Astrocyte (in vitro differentiated cells and primary cell): Measurements from ENCODE around the gene KCNK5. TPM values are rescaled to one million over a fixed set of nuclear protein-coding genes. Genes with fewer than 3 reads are reported as not detected.

Source experiments
- DNase-seq: peaks from one replicate; pipeline ENCODE4 v3.0.0-alpha.2; 2010; ENCODE audit warnings: low read depth
- FAIRE-seq: peaks from 2 replicates; lab custom pipeline; 2011; peaks lifted over from hg19 to GRCh38; lab: Jason Lieb, UNC
- H2AFZ ChIP-seq: 2 replicates; pipeline ENCODE4 v1.6.0; 2012; ENCODE audit warnings: low read depth, low read length, inconsistent platforms
- H3K27ac ChIP-seq: 2 replicates; pipeline ENCODE4 v1.5.1; 2011; ENCODE audit warnings: low read depth, low read length, inconsistent platforms
- H3K27me3 ChIP-seq: 2 replicates; pipeline ENCODE4 v1.6.0; 2011; ENCODE audit warnings: low read length, inconsistent platforms; ENCODE audit not compliant: insufficient read depth
- H3K36me3 ChIP-seq: 2 replicates; pipeline ENCODE4 v1.5.1; 2011; ENCODE audit warnings: low read length, inconsistent platforms; ENCODE audit not compliant: insufficient read depth
- H3K4me1 ChIP-seq: 2 replicates; pipeline ENCODE4 v1.5.1; 2011; ENCODE audit warnings: low read length, inconsistent platforms; ENCODE audit not compliant: insufficient read depth
- H3K4me2 ChIP-seq: 2 replicates; pipeline ENCODE4 v1.6.0; 2012; ENCODE audit warnings: low read length, inconsistent platforms
- H3K4me3 ChIP-seq: 2 replicates; pipeline ENCODE4 v1.5.1; 2011; ENCODE audit warnings: low read depth, mild to moderate bottlenecking, low read length, inconsistent platforms; ENCODE audit not compliant: insufficient read depth
- H3K79me2 ChIP-seq: 2 replicates; pipeline ENCODE4 v1.6.0; 2012; ENCODE audit warnings: mild to moderate bottlenecking, low read length, inconsistent platforms; ENCODE audit not compliant: insufficient read depth
- H3K9ac ChIP-seq: 2 replicates; pipeline ENCODE4 v1.6.0; 2012; ENCODE audit warnings: mild to moderate bottlenecking, low read length, inconsistent platforms
- H3K9me3 ChIP-seq: 2 replicates; pipeline ENCODE4 v1.5.1; 2012; ENCODE audit warnings: low read depth, mild to moderate bottlenecking, low read length, inconsistent platforms; ENCODE audit not compliant: insufficient read depth
- H4K20me1 ChIP-seq: 2 replicates; pipeline ENCODE4 v1.6.0; 2012; ENCODE audit warnings: low read length, inconsistent platforms; ENCODE audit not compliant: insufficient read depth
- H3K27ac Mint-ChIP-seq: one replicate; pipeline ENCODE4 v1.8.0; 2021; ENCODE audit warnings: mild to moderate bottlenecking, mixed read lengths; ENCODE audit not compliant: unreplicated experiment
- H3K27me3 Mint-ChIP-seq: one replicate; pipeline ENCODE4 v1.8.0; 2021; ENCODE audit warnings: low read depth, mixed read lengths; ENCODE audit not compliant: unreplicated experiment
- H3K36me3 Mint-ChIP-seq: one replicate; pipeline ENCODE4 v1.8.0; 2021; ENCODE audit warnings: low read depth, mixed read lengths; ENCODE audit not compliant: unreplicated experiment
- H3K4me1 Mint-ChIP-seq: one replicate; pipeline ENCODE4 v1.8.0; 2021; ENCODE audit warnings: low read depth, mixed read lengths; ENCODE audit not compliant: unreplicated experiment
- H3K4me3 Mint-ChIP-seq: one replicate; pipeline ENCODE4 v1.8.0; 2021; ENCODE audit warnings: mild to moderate bottlenecking, moderate library complexity, mixed read lengths; ENCODE audit not compliant: unreplicated experiment
- H3K9me3 Mint-ChIP-seq: one replicate; pipeline ENCODE4 v1.8.0; 2021; ENCODE audit warnings: mild to moderate bottlenecking, mixed read lengths; ENCODE audit not compliant: unreplicated experiment
- EZH2 ChIP-seq: IDR thresholded peaks from 2 replicates; pipeline ENCODE4 v1.6.1; 2012; ENCODE audit warnings: mild to moderate bottlenecking, low read length, inconsistent platforms; ENCODE audit not compliant: insufficient read depth
- total RNA-seq: library from RNA; stranded (reverse); gene quantifications from 2 replicates; pipeline ENCODE4 v1.2.1, GENCODE V29; 2021
- TF ChIP-seq, protein P1 (sequence below): IDR thresholded peaks from 2 replicates; pipeline ENCODE4 v1.5.1; 2011; ENCODE audit warnings: low read depth, mild to moderate bottlenecking, inconsistent platforms, low read length, moderate library complexity; ENCODE audit not compliant: insufficient read depth

The KCNK5 gene
- total RNA-seq, 1 donor from 2014 or later: 0.14 TPM

DNA sequence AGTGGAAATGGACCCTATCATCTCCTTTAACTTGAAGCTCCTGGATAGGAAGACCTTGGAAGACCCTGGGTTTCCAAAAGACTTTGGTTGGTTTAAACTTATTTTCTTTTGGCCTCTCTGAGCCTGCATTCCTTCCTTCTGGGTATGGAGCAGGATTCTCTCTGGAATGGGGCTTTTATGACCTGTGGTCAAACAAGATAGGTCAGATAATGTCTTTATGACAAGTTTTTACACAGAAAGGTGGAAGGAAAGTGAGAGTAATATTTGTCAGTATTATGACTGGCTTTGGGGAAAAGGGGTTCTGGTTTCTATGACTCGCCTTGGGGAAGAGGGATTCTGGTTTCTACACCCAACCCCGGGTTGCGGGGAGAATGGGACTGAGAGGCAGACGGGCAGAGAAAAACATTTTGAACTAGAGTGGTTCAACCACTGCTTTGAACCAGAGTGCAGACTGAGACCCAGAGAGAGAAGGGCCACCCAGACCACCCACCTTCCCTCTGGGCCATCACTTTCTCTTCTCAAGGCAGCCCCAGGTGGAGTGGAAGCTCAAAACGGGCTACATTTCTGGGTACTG is 37.6 kb upstream of the KCNK5 start:
- Mint-ChIP-seq H3K9me3 (peaks cover 8% of the 10 kb centered on the region), H3K27ac (no peak overlapping the region), H3K4me1 (peaks cover 7% of the 10 kb centered on the region), H3K36me3 (peaks cover 2% of the 10 kb centered on the region), H3K4me3 (no peak overlapping the region), H3K27me3 (peaks cover 23% of the 10 kb centered on the region)
- TF ChIP-seq, protein P1, sequence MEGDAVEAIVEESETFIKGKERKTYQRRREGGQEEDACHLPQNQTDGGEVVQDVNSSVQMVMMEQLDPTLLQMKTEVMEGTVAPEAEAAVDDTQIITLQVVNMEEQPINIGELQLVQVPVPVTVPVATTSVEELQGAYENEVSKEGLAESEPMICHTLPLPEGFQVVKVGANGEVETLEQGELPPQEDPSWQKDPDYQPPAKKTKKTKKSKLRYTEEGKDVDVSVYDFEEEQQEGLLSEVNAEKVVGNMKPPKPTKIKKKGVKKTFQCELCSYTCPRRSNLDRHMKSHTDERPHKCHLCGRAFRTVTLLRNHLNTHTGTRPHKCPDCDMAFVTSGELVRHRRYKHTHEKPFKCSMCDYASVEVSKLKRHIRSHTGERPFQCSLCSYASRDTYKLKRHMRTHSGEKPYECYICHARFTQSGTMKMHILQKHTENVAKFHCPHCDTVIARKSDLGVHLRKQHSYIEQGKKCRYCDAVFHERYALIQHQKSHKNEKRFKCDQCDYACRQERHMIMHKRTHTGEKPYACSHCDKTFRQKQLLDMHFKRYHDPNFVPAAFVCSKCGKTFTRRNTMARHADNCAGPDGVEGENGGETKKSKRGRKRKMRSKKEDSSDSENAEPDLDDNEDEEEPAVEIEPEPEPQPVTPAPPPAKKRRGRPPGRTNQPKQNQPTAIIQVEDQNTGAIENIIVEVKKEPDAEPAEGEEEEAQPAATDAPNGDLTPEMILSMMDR: no peak
- TF ChIP-seq EZH2: no peak
- Histone ChIP-seq H4K20me1 (no peaks in the 10 kb centered on the region), H3K4me3 (no peak overlapping the region), H3K4me2 (no peak overlapping the region), H3K27ac (no peak overlapping the region), H3K27me3 (no peaks in the 10 kb centered on the region), H3K9me3 (no peaks in the 10 kb centered on the region), H3K79me2 (no peaks in the 10 kb centered on the region), H3K9ac (no peak overlapping the region), H3K36me3 (no peaks in the 10 kb centered on the region), H3K4me1 (no peaks in the 10 kb centered on the region), H2AFZ (no peak overlapping the region)
- no peak for DNase-seq
- no peak for FAIRE-seq

DNA sequence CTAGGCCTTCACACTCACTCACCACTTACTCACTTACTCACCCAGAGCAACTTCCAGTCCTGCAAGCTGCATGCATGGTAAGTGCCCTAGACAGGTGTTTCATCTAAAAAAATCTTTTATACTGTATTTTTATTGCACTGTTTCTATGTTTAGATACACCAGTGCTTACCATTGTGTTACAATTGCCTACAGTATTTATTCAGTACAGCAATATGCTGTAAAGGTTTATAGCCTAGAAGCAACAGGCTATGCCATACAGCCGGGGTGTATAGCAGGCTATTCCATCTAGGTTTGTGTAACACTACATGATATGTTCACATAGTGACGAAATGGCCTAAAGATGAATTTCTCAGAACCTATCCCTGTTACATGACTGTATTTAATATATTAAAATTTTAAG is 37.1 kb upstream of the KCNK5 start:
- peaks cover 2% of the 10 kb centered on the region for H3K36me3 Mint-ChIP-seq
- H3K27me3 Mint-ChIP-seq: peaks cover 21% of the 10 kb centered on the region
- Histone ChIP-seq H3K36me3 (no peaks in the 10 kb centered on the region), H3K79me2 (no peaks in the 10 kb centered on the region), H3K27me3 (no peaks in the 10 kb centered on the region), H3K4me1 (no peaks in the 10 kb centered on the region), H3K9me3 (no peaks in the 10 kb centered on the region), H3K4me2 (no peak overlapping the region), H3K27ac (no peak overlapping the region), H2AFZ (no peak overlapping the region), H4K20me1 (no peaks in the 10 kb centered on the region), H3K4me3 (no peak overlapping the region), H3K9ac (no peak overlapping the region)
- no peak overlapping the region for H3K4me3 Mint-ChIP-seq
- TF ChIP-seq, protein P1: no peak
- TF ChIP-seq EZH2: no peak
- FAIRE-seq (no peak), DNase-seq (no peak)
- H3K9me3 Mint-ChIP-seq: peaks cover 8% of the 10 kb centered on the region
- no peak overlapping the region for H3K27ac Mint-ChIP-seq
- peaks cover 7% of the 10 kb centered on the region for H3K4me1 Mint-ChIP-seq

DNA sequence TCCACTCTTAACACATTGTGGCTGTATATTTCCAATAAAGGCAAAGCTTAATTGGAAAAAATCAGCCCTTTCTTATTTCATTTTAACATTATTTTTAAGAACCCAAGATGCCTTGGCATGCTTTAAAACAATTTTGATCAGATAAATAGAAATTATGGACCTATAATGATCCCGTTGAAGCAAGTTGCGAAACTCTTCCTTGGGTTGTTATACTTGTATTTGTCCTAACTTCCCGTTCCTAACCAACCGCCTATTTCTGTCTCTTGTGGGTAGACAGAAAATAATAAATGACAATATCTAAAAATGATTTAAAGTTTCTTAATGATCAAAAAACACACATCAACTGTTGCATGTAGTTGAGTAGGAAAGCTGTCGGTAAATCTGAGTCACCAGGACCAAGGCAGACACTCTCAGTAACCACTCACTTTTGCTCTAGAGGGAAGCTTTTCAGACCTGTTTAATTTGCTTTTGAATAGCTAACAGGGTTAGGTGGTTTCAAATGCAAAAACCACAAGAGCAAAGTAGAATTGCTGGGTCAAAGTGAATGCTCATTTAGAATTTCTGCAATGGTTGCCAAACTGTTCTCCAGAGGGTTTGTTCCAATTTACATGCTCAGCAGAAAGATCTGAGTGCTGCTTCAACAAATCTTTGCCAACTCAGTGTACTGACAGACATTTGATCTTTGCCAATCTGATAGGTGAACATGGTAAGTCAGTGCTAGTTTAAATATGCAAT is 34.2 kb upstream of the KCNK5 start:
- DNase-seq (no peak), FAIRE-seq (no peak)
- Histone ChIP-seq H4K20me1 (no peaks in the 10 kb centered on the region), H3K4me1 (no peaks in the 10 kb centered on the region), H3K27ac (no peak overlapping the region), H3K9ac (no peak overlapping the region), H3K9me3 (no peaks in the 10 kb centered on the region), H3K79me2 (no peaks in the 10 kb centered on the region), H3K36me3 (no peaks in the 10 kb centered on the region), H3K27me3 (no peaks in the 10 kb centered on the region), H3K4me3 (no peak overlapping the region), H3K4me2 (no peak overlapping the region), H2AFZ (no peak overlapping the region)
- Mint-ChIP-seq H3K9me3 (peaks cover 5% of the 10 kb centered on the region), H3K27me3 (peaks cover 33% of the 10 kb centered on the region), H3K36me3 (peaks cover 2% of the 10 kb centered on the region), H3K4me3 (no peak overlapping the region), H3K27ac (no peak overlapping the region), H3K4me1 (peaks cover 4% of the 10 kb centered on the region)
- no peak for TF ChIP-seq EZH2
- TF ChIP-seq, protein P1: no peak
